ENCODE measurements around the gene STIMATE. TPM values are rescaled to one million over a fixed set of nuclear protein-coding genes. Genes with fewer than 3 reads are reported as not detected.

Gene STIMATE
- total and polyA plus RNA-seq, 9 of the 15 experiments (the other 6 are each of a cell fraction or from before 2014, with no cell fraction given), result 0.14 to 7.7 (median 4.9) TPM

DNA sequence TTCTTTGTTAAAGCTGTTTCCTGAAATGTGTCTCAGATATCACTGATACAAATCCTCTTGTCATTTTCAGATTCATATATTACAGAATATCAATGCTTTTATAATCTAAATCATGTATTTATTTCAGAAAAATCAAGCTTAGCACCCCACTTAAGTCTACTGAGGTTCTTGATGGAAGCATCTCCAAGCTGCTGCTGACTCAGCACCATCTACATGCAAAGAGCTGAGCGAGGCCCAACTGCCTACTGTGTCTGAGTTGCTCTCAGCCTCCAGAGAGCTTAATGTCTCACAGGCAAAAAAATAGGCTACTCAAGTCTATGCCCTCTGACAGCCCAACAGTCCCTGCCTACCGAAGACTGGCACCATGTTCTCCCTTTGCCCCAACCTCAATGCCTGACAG lies 29.2 kb upstream of the STIMATE start:
- Histone ChIP-seq H3K4me1 (replicated peaks in 1 of 2; ENCODE audit: control insufficient read depth in 2 of 2, insufficient read depth in 2 of 2, low read length in 2 of 2) (no peaks in the 10 kb centered on the region; a peak in 1 of 5 replicates), H3K27me3 (ENCODE audit: control insufficient read depth in 2 of 2, insufficient read depth in 2 of 2, low read length in 2 of 2) (no peaks in the 10 kb centered on the region), H3K9ac (ENCODE audit: insufficient read depth in 1 of 2, low read depth in 2 of 2, low read length in 2 of 2) (no peak overlapping the region), H3K79me2 (ENCODE audit: control insufficient read depth, insufficient read depth, low read length) (no peaks in the 10 kb centered on the region), H2AFZ (ENCODE audit: low read depth, low read length) (no peak overlapping the region), H3K4me3 (no peak overlapping the region), H3K27ac (ENCODE audit: extremely low read depth, low read depth, low read length) (no peak overlapping the region), H4K20me1 (replicated peaks; ENCODE audit: control insufficient read depth, insufficient read depth, low read length) (no peaks in the 10 kb centered on the region), H3K36me3 (ENCODE audit: control insufficient read depth, insufficient read depth, low read length) (0 out of 3 replicates have a peak, but pooled peaks cover 2% of the 10 kb centered on the region), H3K9me1 (ENCODE audit: control insufficient read depth, insufficient read depth, low read length) (no peaks in the 10 kb centered on the region), H3K4me2 (ENCODE audit: insufficient read depth, low read length) (no peak overlapping the region), H3K9me3 (replicated peaks; ENCODE audit: control insufficient read depth, insufficient read depth, low read depth, low read length) (no peaks in the 10 kb centered on the region)
- in situ Hi-C loops (cut with MboI) (no loop called here), intact Hi-C loops (cut with micrococcal nuclease) (no loop called here)
- WGBS (ENCODE audit: insufficient coverage, low coverage, missing lambda C conversion rate), result 44% methylated on average over 2 of the region's 2 CpGs
- ChIA-PET CTCF (ENCODE audit: low intra/inter-chr PET ratio) (no interaction called here), POLR2A (interaction anchor here (0.6 kb wide), 1 partner anchor 88 kb away, joined by 4 read pairs; no protein-coding TSS in a partner anchor)
- DNase-seq (ENCODE audit: extremely low read depth in 1 of 4, low spot score in 3 of 4) (no peak), ATAC-seq (no peak), FAIRE-seq (no peak)
- TF ChIP-seq PKNOX1 (IDR thresholded peaks at IDR 0.05) (no peak), GTF2E2 (tag; IDR thresholded peaks at IDR 0.05) (no peak), C11orf30 (IDR thresholded peaks at IDR 0.05; ENCODE audit: low read depth) (peak; percentile 85), MAFF (IDR thresholded peaks at IDR 0.05; ENCODE audit: low read length) (peak; percentile 73), MAFK (IDR thresholded peaks at IDR 0.05; ENCODE audit: low read length) (peak; percentile 80), MAFG (tag; conservative IDR thresholded peaks at IDR 0.05) (peak; percentile 74), ZNF316 (IDR thresholded peaks at IDR 0.05) (peak; percentile 86), KAT2B (IDR thresholded peaks at IDR 0.05; ENCODE audit: low read depth, low read length) (no peak)
- TF ChIP-seq, protein P1, sequence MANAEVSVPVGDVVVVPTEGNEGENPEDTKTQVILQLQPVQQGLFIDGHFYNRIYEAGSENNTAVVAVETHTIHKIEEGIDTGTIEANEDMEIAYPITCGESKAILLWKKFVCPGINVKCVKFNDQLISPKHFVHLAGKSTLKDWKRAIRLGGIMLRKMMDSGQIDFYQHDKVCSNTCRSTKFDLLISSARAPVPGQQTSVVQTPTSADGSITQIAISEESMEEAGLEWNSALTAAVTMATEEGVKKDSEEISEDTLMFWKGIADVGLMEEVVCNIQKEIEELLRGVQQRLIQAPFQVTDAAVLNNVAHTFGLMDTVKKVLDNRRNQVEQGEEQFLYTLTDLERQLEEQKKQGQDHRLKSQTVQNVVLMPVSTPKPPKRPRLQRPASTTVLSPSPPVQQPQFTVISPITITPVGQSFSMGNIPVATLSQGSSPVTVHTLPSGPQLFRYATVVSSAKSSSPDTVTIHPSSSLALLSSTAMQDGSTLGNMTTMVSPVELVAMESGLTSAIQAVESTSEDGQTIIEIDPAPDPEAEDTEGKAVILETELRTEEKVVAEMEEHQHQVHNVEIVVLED (CRISPR knock-in tag; IDR thresholded peaks at IDR 0.05), result no peak
- BruUV-seq (replicated peaks), result no TSS peak

All from K562 (cell line).